Fibroblast of the conjunctiva (primary cell): Measurements from ENCODE around the gene MAP3K14.

Experiments used
- DNase-seq: peaks from one replicate; pipeline ENCODE4 v3.0.0-alpha.2; 2010; ENCODE audit warnings: low read depth

Gene MAP3K14

DNA sequence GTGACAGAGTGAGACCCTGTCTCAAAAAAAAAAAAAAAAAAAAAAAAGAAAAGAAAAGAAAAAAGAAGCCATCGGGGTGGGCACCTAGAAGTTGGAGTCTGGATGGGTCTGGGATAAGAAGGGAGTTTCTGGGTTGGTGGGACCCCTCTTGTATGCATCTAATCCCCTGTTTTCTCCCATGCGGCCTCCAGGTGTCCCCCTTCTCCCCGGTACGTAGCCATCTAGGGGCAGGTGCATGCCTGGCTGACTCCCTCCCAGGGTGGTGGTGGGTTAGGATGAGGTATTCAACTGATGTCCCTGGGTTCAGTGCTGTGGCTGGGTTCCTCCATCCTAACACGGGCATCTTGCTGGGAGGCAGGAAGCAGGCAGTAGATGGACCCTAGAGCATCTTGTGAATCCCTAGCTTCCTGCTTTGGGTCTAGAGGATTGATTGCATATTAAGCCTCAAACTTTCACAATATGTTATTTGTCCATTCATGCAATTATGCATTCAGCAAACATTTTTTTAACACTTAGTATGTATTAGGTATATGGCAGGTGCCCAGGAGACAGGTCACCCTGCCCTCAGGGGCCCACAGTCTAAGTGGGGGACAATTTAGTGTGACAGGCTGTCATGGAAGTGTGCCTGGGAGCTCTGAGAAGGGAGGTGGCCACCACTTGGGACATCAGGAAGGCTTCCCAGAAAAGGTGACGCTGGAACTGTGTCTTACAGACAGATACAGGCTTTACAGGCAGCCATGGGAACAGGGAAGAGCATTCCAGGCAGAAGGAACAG, 82.0 kb downstream of the MAP3K14 start:
- DNase-seq: no peak

DNA sequence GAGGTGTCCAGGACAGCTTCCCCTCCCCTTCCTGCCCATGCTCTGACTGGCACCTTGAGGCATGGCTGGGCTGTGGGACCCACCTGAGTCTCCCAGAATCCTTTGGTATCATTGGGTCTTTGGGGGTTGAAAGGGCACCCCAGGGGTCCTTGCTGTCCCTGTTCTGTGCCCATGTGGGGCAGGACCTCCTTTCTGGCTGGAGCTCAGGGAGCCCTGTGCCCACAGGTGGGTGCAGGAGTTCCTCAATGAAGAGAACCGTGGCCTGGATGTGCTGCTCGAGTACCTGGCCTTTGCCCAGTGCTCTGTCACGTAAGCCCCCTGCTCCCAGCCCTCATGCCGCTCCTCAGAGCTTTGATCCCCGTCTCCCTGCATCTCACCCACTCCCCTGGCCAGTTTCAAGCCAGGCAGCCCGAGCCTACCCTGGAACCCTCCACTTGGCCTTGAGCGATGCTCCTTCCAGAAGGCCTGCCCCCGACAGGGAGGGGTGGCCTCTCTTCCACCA, 83.3 kb downstream of the MAP3K14 start:
- DNase-seq: no peak

GRCh38 chr17:45232514-45233422, 84.1 kb downstream of the MAP3K14 start:
- DNase-seq: no peak

DNA sequence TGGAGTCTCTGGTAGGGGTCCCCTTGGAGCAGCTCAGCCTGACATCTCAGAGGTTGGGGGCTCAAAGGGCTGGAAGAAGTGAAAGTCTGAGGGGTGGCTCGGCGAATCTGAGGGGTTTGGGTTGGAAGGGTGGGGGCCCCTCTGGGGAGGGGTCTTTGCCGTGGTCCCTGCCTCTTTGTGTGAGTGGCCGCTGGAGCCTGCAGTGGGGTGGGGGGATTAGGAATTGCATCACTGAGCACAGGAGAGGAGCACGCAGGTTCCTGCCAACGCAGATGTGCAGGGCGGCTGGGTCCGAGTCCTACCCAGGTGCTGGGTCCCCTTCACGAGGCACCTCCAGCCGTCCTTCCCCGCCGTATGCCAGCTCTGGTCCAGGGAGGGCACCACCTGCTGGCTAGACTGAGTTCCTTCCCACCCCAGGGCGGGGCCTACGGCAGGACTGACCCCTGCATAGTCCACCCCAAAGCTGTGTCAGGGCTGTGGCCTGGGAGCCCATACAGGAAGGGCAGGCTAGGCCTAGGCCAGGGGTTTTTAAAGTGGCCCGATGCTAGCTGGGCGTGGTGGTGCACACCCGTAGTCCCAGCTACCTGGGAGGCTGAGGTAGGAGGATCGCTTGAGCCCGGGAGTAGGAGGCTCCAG, 85.2 kb downstream of the MAP3K14 start:
- no peak for DNase-seq

GRCh38 chr17:45230787-45231480, 85.9 kb downstream of the MAP3K14 start:
- DNase-seq: no peak

DNA sequence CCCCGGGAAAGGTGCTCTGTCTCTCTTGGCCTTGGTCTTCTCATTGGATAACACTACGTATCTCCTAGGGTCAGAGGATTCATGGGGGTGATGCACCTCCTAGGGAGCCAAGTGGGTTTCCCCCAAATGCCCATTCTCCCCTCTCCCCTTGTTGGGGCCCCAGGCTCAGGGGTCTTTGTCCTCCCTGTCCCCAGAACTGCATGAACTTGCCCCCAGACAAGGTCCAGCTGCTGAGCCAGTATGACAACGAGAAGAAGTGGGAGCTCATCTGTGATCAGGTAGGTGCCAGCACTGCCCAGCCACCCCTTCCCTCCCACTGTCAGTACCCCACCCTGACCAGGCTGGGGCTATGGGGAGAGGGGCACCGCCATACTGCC, 86.4 kb downstream of the MAP3K14 start:
- no peak for DNase-seq

GRCh38 chr17:45229681-45230409, 87.0 kb downstream of the MAP3K14 start:
- no peak for DNase-seq

DNA sequence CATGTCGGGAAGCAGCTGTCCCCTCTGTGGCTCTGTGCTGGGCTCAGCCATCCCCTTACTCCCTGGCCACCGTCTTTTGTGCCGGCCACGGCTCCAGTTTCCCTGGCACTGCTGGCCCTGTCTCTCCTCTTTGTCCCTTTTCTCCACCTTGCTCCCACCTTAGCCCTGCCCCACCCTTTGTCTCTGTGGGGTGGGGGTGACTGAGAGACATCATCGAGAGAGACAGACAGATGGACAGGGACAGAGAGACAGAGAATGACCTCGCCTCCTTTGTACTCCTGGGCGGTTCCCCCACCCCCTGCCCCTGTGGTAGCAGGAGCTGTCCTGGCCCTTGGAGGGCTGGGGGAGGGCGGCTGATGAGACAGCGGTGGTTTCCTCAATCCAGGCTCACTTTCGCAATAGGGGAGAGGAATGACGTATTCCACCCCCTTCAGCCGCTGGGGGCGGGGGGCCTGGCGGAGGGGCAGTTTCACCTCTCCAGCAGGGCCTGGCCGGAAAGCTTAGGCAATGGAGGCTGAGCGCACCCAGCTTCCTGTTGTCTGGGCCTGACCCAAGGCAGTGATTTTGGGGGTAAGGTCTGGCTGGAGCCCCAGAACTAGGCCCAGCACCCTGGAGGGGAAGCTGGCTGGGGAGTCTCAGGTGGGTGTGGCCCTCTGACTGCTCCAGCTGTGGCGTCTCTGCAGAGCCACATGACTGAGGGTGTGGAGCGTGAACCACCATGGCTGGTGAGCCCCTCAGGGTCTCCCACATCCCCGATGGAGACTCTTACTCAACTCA, 87.9 kb downstream of the MAP3K14 start:
- DNase-seq: peak; percentile 87

DNA sequence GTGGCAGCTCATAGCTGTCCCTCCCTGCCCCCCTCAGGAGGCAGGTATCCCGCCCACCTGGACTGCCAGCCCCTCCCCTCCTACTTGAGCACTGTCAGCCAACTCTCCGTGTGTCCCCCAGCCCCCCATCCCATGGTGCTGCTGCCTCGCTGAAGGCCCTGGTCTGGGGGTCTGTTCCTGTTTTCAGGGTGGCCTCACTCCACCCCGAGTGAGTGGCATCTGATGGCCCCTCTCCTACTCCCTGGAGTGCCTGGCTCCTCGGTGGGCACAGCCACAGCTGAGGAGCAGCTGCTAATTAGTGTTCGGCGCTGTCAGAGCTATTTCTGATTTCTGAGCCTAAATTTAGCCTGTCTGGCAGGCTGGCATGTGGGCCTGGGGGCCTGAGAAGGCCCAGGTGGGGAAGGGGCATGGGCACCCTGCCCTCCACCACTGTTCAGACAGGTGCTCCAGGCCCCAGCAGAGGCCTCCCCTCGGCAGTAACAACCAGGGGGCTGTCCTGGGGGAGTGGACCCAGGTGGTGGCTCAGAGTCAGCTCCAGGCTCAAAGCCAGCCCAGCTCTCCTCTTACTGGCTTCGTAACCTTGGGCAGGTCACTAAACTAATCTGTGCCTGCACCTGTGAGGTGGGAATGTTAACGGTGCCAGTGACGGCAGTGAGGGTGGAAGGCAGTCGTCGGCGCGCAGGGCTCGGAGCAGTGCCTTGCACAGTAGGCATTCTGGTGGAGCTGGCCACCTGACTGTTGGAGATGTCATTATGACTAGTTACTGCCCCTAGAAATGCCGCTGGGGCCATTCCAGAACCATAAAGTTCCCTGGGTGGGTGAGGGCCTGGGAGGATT, 88.7 kb downstream of the MAP3K14 start:
- no peak for DNase-seq

DNA sequence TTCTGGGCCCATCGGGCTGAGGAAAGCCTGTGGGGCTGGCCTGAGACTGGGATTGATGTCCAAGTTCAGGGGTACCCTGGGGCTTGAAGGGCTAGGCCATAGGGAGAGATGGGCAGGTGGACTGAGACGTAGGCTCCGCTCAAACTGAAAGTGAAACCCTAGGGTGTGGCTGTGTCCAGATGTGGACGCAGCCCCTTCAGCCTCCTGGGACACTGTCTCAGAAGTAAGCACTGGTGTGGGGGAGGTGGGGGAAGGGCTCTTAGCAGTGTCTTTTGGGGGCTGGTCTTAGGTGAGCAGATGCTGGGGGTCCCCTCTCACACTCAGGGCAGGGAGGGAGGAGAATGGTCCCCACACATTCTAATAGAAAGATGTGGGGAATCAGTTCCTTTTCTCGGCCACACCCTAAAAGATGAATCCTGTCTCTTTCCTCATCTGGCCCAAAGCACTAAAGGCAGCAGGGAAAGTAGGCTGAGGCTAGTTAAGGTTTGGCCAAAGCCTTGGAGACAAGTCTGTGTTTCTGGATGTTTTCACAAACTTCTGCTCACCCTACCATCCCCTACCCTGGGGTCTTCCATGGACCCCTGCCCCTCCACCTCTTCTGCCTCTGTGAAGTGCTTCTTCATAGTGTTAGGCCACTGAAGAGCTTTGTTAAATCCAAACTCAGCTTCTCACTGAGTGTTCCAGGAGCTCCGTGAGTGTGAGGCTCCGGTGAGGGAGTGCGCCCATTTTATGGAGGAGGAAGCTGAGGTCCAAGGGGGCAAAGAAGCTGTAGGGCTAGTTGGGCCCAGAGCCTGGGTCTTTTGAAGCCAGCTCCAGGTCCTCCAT, 89.5 kb downstream of the MAP3K14 start:
- DNase-seq: no peak

DNA sequence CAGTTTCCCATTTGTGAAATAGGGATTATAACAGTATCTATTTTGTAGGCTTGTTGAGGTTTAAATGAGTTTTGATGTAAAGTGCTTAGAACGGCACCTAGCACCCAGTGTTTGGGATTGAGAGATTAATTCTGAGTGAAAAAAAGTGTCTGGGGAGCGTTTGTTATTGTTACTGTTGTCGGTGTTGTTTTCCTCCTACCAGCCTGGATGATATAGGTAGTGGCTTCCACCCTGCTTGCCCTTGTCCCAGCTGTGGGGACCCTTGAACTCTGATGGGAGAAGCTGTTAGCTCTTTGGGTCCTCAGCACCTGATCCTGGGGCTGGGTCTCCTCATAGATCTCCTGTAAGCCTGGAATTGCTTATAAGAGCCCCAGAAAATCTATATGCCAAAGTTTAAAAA, 90.2 kb downstream of the MAP3K14 start:
- DNase-seq: no peak

GRCh38 chr17:45225964-45226530, 90.8 kb downstream of the MAP3K14 start:
- no peak for DNase-seq

GRCh38 chr17:45225051-45225700, 91.6 kb downstream of the MAP3K14 start:
- DNase-seq: no peak

DNA sequence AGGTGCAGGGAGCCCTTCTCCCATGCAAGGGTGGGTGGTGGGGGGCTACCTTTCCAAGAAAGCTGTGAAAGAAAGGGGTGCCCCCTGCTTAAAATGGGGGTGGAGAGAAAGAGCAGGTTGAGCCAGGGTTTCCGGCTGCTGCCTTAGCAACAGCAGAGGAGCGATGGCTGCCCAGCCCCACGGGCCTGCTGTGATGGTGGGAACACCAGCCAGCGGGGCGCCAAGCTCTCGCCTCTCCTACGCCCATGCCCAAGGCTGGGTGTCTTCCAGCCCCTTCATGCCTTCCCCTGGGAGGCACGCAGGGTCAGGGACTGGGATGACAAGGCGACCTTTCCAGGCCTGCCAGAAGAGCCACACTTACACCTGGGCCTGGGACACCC, 92.2 kb downstream of the MAP3K14 start:
- DNase-seq: no peak

DNA sequence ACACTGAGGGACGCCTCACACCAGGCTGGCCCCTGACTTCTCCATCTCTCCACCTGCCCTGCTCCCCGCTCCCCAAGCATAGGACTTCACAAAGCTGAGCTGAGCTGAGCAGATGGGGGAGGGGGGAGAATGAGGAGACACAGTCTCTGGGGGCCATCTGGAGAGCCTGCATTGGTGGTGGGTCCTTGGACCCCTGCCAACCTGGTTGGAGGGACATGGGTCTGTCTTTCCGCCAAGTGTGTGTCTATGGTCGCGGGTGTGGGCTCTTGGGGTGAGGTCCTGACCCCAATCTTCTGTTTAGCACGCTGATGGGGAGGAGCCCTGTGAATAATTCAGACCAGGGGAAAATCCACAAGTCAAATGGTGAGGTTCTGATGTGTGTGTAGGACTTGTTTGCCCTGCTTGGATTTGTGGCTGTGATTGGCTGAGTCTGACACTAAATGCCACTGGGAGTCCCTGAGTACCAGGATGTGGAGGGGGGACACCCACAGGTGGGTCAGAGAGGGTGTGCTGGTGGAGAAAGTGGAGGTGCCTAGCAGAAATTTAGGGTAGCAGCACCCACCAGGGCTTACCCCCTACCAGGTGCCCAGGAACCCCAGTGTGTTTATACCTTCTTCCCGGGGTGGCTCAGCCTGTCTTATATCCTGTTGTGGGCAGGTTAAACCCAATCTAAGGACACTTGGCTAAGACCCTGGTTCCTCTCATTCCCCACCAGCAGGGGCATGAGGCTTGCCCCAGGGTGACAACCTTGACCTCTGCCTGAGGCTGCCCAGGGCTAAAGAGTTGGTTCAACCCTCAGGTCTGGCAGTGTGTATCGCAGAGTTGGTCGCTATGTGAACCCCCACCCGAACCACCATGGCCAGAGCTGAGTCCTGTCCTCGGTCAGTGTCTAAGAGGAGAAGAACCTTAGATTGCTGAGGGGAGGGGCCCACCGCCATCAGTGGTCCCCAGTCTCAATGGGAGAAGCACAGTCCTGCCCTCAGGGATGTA, 93.0 kb downstream of the MAP3K14 start:
- DNase-seq: no peak

DNA sequence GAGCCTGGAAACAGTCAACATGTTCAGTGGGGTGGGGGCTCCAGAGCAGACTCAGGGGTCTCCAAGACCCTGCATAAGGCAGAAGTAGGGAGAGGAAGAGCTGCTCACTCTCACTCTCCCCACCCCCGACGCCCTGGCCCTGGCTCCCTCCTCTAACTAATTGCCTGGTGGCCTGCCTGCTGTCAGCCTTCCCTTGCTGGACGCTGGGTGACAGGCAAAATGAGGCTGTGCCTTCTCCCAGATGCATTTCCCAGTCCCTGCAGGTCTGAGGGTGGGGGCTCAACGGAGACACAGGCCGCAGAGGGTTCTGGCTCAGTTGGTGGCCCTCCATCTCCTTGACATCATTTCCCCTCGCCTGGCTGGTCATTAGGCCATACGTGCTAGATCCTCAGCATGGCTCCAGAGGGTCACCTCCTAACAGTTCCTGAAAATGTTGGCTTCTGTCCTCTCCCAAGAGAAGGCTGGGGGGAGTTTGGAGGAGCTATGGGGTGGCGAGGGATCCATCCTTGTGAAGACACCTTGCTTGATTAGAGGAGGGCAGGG, 93.8 kb downstream of the MAP3K14 start:
- no peak for DNase-seq
